Thyroid gland (tissue), 4 donors: Measurements from ENCODE around the gene PIWIL1.

Source experiments
- CTCF ChIP-seq, 6 experiments: fragments of 200-600 bp in 3 of 6; fragments of 450-650 bp in 3 of 6; sonication (generic) in 3 of 6; IDR thresholded peaks; one replicate each; pipeline ENCODE4 v1.5.1; 2016 to 2019; ENCODE audit warnings: antibody characterized with exemption in 6 of 6, mild to moderate bottlenecking in 2 of 6, inconsistent platforms in 1 of 6, moderate library complexity in 1 of 6
- POLR2A ChIP-seq, 2 donors: fragments of 450-650 bp; IDR thresholded peaks; one replicate each; pipeline ENCODE4 v1.6.1; 2017; ENCODE audit warnings: antibody characterized with exemption in 2 of 2, mild to moderate bottlenecking in 2 of 2, moderate library complexity in 1 of 2

GRCh38 chr12:130342442-130342841 lies 4.8 kb downstream of the PIWIL1 start:
- TF ChIP-seq CTCF (IDR thresholded peaks at IDR 0.05) (no peak), POLR2A (IDR thresholded peaks at IDR 0.05) (no peak)
